WTC11 (cell line): ENCODE results near the gene HIVEP2. TPM values are rescaled to one million over a fixed set of nuclear protein-coding genes. Genes with fewer than 3 reads are reported as not detected.

Experiments
- ATAC-seq: fragments of 200-7000 bp; cut with Tn5 transposase; 2 replicates; pipeline ENCODE4 v1.10.0; 2021; ENCODE audit warnings: mild to moderate bottlenecking, moderate library complexity
- CTCF ChIA-PET: fragments of 300-600 bp; sonication (Branson Sonifier 250); formaldehyde crosslinking; loops from one replicate; lab custom pipeline; 2021; ENCODE audit warnings: antibody characterized with exemption; lab: Charles Lee
- POLR2A ChIA-PET: fragments of 350-600 bp; sonication (Branson Sonifier 250); formaldehyde crosslinking; loops from one replicate; lab custom pipeline; 2021; ENCODE audit warnings: antibody characterized with exemption; lab: Charles Lee
- DNase-seq: peaks from one replicate; pipeline ENCODE4 v3.0.0; 2021; ENCODE audit warnings: low spot score
- H3K27ac Mint-ChIP-seq: 2 replicates; pipeline ENCODE4 v1.8.0; 2021; ENCODE audit warnings: mixed read lengths
- H3K27me3 Mint-ChIP-seq: 2 replicates; pipeline ENCODE4 v1.8.0; 2021; ENCODE audit warnings: low read depth, mild to moderate bottlenecking, moderate library complexity, mixed read lengths
- H3K36me3 Mint-ChIP-seq: 2 replicates; pipeline ENCODE4 v1.8.0; 2021; ENCODE audit warnings: mixed read lengths
- H3K4me1 Mint-ChIP-seq: 2 replicates; pipeline ENCODE4 v1.8.0; 2022; ENCODE audit warnings: mixed read lengths
- H3K4me3 Mint-ChIP-seq: 2 replicates; pipeline ENCODE4 v1.8.0; 2021; ENCODE audit warnings: mild to moderate bottlenecking, moderate library complexity, mixed read lengths
- H3K9me3 Mint-ChIP-seq: 2 replicates; pipeline ENCODE4 v1.8.0; 2021; ENCODE audit warnings: mixed read lengths
- ARID4B ChIP-seq: sonication (generic); formaldehyde crosslinking; IDR thresholded peaks from 2 replicates; pipeline ENCODE4 v1.8.0; 2023; ENCODE audit warnings: missing genetic modification reagents, mild to moderate bottlenecking, borderline replicate concordance
- ATF3 ChIP-seq: sonication (generic); formaldehyde crosslinking; conservative IDR thresholded peaks from 2 replicates; pipeline ENCODE4 v1.8.1; 2022; ENCODE audit warnings: mild to moderate bottlenecking, missing genetic modification reagents
- CBFB ChIP-seq: sonication (generic); formaldehyde crosslinking; IDR thresholded peaks from 2 replicates; pipeline ENCODE4 v1.8.1; 2022; ENCODE audit warnings: mild to moderate bottlenecking, low read depth, missing genetic modification reagents
- CREM ChIP-seq: sonication (generic); formaldehyde crosslinking; IDR thresholded peaks from 2 replicates; pipeline ENCODE4 v1.8.1; 2022; ENCODE audit warnings: mild to moderate bottlenecking, missing genetic modification reagents, moderate library complexity
- E2F1 ChIP-seq: sonication (generic); formaldehyde crosslinking; IDR thresholded peaks from 2 replicates; pipeline ENCODE4 v1.8.0; 2022; ENCODE audit warnings: mild to moderate bottlenecking, missing genetic modification reagents
- ERG ChIP-seq: fragments of 250-450 bp; sonication (Bioruptor Pico); IDR thresholded peaks from 2 replicates; pipeline ENCODE4 v1.8.0; 2021; ENCODE audit warnings: mild to moderate bottlenecking
- MLX ChIP-seq: sonication (generic); formaldehyde crosslinking; IDR thresholded peaks from 2 replicates; pipeline ENCODE4 v1.8.1; 2023; ENCODE audit warnings: mild to moderate bottlenecking, missing genetic modification reagents, moderate library complexity
- MXD4 ChIP-seq: fragments of 250-450 bp; sonication (Bioruptor Pico); IDR thresholded peaks from 2 replicates; pipeline ENCODE4 v1.8.0; 2021; ENCODE audit warnings: mild to moderate bottlenecking, moderate library complexity, borderline replicate concordance
- NFATC4 ChIP-seq: fragments of 250-450 bp; sonication (Bioruptor Pico); IDR thresholded peaks from 2 replicates; pipeline ENCODE4 v1.9.0; 2021; ENCODE audit warnings: mild to moderate bottlenecking
- SMAD3 ChIP-seq: sonication (generic); formaldehyde crosslinking; IDR thresholded peaks from 2 replicates; pipeline ENCODE4 v1.8.0; 2022; ENCODE audit warnings: missing genetic modification reagents, mild to moderate bottlenecking, borderline replicate concordance
- SOX15 ChIP-seq: fragments of 250-450 bp; sonication (Bioruptor Pico); IDR thresholded peaks from 2 replicates; pipeline ENCODE4 v1.9.0; 2021; ENCODE audit warnings: mild to moderate bottlenecking
- TCF7 ChIP-seq: sonication (generic); formaldehyde crosslinking; IDR thresholded peaks from 2 replicates; pipeline ENCODE4 v1.8.0; 2022; ENCODE audit warnings: mild to moderate bottlenecking, low read depth, missing genetic modification reagents, moderate library complexity
- TP53 ChIP-seq: sonication (generic); formaldehyde crosslinking; IDR thresholded peaks from 2 replicates; pipeline ENCODE4 v1.8.1; 2023; ENCODE audit warnings: mild to moderate bottlenecking, missing genetic modification reagents
- ZNF121 ChIP-seq: sonication (generic); formaldehyde crosslinking; IDR thresholded peaks from 2 replicates; pipeline ENCODE4 v1.8.0; 2023; ENCODE audit warnings: missing genetic modification reagents
- ZNF232 ChIP-seq: sonication (generic); formaldehyde crosslinking; IDR thresholded peaks from 2 replicates; pipeline ENCODE4 v1.8.0; 2022; ENCODE audit warnings: mild to moderate bottlenecking, missing genetic modification reagents
- ZNF396 ChIP-seq: fragments of 250-450 bp; sonication (Bioruptor Pico); IDR thresholded peaks from 2 replicates; pipeline ENCODE4 v1.8.0; 2021; ENCODE audit warnings: mild to moderate bottlenecking, moderate library complexity, borderline replicate concordance
- ZNF671 ChIP-seq: fragments of 250-450 bp; sonication (Bioruptor Pico); IDR thresholded peaks from 2 replicates; pipeline ENCODE4 v1.8.0; 2021; ENCODE audit warnings: mild to moderate bottlenecking
- ZSCAN18 ChIP-seq: fragments of 250-450 bp; sonication (Bioruptor Pico); IDR thresholded peaks from 2 replicates; pipeline ENCODE4 v2.1.2; 2022; ENCODE audit warnings: mild to moderate bottlenecking, moderate library complexity
- total RNA-seq: library from RNA; stranded (reverse); gene quantifications from 3 replicates; pipeline ENCODE4 v1.2.3, GENCODE V29; 2021
- TF ChIP-seq, protein P1 (sequence below): fragments of 250-450 bp; sonication (Bioruptor Pico); IDR thresholded peaks from 2 replicates; pipeline ENCODE4 v1.9.0; 2021; ENCODE audit warnings: mild to moderate bottlenecking
- TF ChIP-seq, protein P2 (sequence below): fragments of 250-450 bp; sonication (Bioruptor Pico); IDR thresholded peaks from 2 replicates; pipeline ENCODE4 v1.9.0; 2021; ENCODE audit warnings: mild to moderate bottlenecking

Gene HIVEP2
- total RNA-seq, 1 experiment from 2014 or later = 11.5 TPM

DNA sequence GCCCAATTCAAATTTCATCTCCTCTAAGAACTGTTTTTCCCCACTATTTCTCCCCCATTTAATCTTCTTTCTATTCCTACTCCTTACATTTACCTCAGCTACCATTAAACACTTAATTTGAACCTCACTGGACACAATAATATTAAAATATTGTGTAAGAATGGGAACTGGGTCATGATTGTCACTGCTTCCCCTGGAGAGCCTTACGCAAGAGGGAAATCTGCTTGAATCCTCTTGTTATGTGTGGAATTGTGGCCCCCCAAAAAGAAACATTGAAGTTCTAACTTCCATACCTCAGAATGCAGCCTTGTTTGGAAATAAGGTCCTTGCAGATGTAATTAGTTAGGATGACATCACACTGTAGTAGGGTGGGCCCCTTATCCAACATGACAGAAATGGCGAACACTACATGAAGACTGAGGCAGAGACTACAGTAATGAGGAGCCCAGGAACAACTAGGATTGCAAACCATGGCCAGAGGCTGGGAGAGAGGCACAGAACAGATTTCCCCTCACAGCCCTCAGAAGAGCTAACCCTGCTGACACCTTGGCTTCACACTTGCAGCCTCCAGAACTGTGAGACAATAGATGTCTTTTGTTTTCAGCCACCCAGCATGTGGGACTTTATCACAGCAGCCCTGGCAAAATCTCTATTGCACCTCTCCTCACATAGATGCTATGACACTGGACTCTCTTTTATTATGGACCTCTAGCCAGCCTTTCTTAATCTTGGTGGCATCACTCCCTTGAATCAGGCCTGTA, 29.9 kb downstream of the HIVEP2 start:
- POLR2A ChIA-PET = no interaction called here
- no peak overlapping the region for H3K27ac Mint-ChIP-seq
- ATAC-seq = no peak

More for the DNA sequence above, 29.9 kb downstream of the HIVEP2 start:
- peaks cover 3% of the 10 kb centered on the region; the same call in 1 of the 2 replicates for H3K27me3 Mint-ChIP-seq
- H3K36me3 Mint-ChIP-seq = peaks cover 20% of the 10 kb centered on the region
- no peak overlapping the region for H3K4me3 Mint-ChIP-seq
- peaks cover 17% of the 10 kb centered on the region for H3K9me3 Mint-ChIP-seq
- peaks cover 51% of the 10 kb centered on the region for H3K4me1 Mint-ChIP-seq
- TF ChIP-seq ATF3 (CRISPR knock-in tag) (no peak), ARID4B (CRISPR knock-in tag) (no peak), ZNF121 (CRISPR knock-in tag) (no peak), ZSCAN18 (CRISPR knock-in tag) (no peak), ERG (CRISPR knock-in tag) (no peak), MXD4 (CRISPR knock-in tag) (no peak), SMAD3 (no peak), CBFB (CRISPR knock-in tag) (no peak), SOX15 (CRISPR knock-in tag) (no peak), E2F1 (CRISPR knock-in tag) (no peak), TCF7 (no peak), ZNF671 (CRISPR knock-in tag) (no peak), CREM (CRISPR knock-in tag) (no peak), ZNF396 (CRISPR knock-in tag) (no peak), ZNF232 (CRISPR knock-in tag) (no peak), MLX (CRISPR knock-in tag) (no peak), TP53 (CRISPR knock-in tag) (no peak), NFATC4 (no peak)
- TF ChIP-seq, protein P1, sequence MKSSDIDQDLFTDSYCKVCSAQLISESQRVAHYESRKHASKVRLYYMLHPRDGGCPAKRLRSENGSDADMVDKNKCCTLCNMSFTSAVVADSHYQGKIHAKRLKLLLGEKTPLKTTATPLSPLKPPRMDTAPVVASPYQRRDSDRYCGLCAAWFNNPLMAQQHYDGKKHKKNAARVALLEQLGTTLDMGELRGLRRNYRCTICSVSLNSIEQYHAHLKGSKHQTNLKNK (CRISPR knock-in tag) = no peak
- TF ChIP-seq, protein P2, sequence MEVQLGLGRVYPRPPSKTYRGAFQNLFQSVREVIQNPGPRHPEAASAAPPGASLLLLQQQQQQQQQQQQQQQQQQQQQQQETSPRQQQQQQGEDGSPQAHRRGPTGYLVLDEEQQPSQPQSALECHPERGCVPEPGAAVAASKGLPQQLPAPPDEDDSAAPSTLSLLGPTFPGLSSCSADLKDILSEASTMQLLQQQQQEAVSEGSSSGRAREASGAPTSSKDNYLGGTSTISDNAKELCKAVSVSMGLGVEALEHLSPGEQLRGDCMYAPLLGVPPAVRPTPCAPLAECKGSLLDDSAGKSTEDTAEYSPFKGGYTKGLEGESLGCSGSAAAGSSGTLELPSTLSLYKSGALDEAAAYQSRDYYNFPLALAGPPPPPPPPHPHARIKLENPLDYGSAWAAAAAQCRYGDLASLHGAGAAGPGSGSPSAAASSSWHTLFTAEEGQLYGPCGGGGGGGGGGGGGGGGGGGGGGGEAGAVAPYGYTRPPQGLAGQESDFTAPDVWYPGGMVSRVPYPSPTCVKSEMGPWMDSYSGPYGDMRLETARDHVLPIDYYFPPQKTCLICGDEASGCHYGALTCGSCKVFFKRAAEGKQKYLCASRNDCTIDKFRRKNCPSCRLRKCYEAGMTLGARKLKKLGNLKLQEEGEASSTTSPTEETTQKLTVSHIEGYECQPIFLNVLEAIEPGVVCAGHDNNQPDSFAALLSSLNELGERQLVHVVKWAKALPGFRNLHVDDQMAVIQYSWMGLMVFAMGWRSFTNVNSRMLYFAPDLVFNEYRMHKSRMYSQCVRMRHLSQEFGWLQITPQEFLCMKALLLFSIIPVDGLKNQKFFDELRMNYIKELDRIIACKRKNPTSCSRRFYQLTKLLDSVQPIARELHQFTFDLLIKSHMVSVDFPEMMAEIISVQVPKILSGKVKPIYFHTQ (CRISPR knock-in tag) = no peak
- DNase-seq = no peak
- CTCF ChIA-PET = no interaction called here
